ENCODE results near the gene CDC6.

DNA sequence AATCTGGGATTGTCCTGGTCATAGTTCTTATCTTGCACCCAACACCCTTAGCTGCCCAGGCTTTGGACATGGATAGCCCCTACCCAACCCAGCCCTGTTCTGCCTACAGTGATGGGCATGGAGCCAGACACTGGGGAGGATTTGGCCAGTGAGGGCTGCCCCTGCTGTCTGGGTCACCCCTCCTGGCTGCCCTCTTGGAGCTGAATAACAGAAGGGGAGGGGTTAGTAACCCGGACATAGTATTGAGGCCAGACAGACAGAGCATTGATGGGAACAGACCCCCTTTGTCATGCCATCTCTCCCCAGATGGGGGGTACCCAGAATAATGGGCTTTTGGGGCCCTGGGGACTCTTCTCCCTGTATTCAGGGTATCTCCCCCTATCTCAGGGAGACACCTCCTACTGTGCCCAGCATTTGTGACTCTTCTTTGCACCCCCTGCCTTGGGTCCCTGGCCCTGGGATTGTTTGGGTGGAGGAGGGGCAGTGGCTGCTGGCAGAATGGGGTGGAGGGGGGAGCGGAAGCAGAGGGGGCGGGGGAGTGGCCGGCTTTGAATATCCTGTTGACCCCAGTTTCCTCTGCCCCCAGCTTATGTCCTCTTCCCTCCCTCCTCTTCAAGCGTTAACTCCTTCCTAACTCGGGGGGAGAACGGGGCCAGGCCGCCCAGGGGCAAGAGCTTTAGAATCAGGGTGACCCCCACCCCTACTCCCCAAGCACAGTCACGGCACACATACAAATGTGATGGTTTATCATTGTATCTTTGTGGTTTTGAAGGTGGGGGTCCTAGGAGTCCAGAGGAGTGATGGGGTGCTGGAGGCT is 59.8 kb downstream of the CDC6 start:
- TF ChIP-seq, protein P1, sequence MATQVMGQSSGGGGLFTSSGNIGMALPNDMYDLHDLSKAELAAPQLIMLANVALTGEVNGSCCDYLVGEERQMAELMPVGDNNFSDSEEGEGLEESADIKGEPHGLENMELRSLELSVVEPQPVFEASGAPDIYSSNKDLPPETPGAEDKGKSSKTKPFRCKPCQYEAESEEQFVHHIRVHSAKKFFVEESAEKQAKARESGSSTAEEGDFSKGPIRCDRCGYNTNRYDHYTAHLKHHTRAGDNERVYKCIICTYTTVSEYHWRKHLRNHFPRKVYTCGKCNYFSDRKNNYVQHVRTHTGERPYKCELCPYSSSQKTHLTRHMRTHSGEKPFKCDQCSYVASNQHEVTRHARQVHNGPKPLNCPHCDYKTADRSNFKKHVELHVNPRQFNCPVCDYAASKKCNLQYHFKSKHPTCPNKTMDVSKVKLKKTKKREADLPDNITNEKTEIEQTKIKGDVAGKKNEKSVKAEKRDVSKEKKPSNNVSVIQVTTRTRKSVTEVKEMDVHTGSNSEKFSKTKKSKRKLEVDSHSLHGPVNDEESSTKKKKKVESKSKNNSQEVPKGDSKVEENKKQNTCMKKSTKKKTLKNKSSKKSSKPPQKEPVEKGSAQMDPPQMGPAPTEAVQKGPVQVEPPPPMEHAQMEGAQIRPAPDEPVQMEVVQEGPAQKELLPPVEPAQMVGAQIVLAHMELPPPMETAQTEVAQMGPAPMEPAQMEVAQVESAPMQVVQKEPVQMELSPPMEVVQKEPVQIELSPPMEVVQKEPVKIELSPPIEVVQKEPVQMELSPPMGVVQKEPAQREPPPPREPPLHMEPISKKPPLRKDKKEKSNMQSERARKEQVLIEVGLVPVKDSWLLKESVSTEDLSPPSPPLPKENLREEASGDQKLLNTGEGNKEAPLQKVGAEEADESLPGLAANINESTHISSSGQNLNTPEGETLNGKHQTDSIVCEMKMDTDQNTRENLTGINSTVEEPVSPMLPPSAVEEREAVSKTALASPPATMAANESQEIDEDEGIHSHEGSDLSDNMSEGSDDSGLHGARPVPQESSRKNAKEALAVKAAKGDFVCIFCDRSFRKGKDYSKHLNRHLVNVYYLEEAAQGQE (IDR thresholded peaks at IDR 0.05; ENCODE audit: insufficient read depth in 1 of 2, low read depth in 2 of 2, low read length in 2 of 2): no peak
- TF ChIP-seq POLR2AphosphoS5 (IDR thresholded peaks at IDR 0.05; ENCODE audit: low read depth, low read length) (no peak), SIN3A (IDR thresholded peaks at IDR 0.05; ENCODE audit: borderline replicate concordance, insufficient read depth, low read length) (no peak)

Measured in PFSK-1 (cell line).